ENCODE results near the gene COL18A1. TPM values are rescaled to one million over a fixed set of nuclear protein-coding genes. Genes with fewer than 3 reads are reported as not detected.

Gene COL18A1
- total RNA-seq, 1 donor from 2014 or later = 271 TPM

DNA sequence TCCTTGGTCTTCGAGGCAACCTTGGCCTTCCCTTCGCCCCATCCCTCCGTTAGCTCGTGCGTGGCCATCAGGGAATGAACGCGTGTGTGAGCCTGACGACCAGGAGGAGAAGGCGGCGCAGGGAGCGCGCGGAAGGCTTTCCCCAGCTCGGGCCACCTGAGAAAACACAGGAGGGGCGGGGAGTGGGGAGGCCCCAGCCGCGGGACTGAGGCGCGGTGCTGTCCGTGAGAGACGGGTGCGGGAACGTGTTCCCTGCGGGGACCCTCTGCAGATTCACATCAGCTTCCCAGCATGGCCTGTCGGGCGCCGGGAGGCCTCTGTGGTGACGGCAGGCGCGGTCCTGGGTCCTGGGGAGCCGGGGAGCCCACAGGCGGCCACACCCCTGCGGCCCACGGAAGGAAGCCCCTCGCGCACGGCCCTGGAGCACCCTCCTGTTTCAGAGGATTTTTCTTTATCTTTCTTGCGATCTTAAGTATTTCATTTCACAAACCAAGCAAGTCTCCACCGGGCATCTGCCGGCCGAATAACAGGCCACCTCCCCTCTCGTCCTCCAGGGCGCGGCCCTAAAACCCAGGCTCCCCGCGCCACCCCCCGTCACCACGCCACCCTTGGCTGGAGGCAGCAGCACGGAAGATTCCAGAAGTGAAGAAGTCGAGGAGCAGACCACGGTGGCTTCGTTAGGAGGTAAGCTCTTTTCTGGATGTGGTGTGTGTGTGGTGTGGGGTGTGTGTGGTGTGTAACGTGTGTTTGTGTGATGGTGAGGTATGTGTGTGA, 71.0 kb downstream of the COL18A1 start:
- H3K27ac Mint-ChIP-seq = no peak overlapping the region
- H3K27me3 Mint-ChIP-seq = no peaks in the 10 kb centered on the region
- peaks cover 16% of the 10 kb centered on the region for H3K4me1 Mint-ChIP-seq (ENCODE audit: low read depth)
- H3K36me3 Mint-ChIP-seq (ENCODE audit: insufficient read depth) = peaks cover 20% of the 10 kb centered on the region
- H3K4me3 Mint-ChIP-seq (ENCODE audit: low read depth) = no peak overlapping the region
- TF ChIP-seq, protein P1, sequence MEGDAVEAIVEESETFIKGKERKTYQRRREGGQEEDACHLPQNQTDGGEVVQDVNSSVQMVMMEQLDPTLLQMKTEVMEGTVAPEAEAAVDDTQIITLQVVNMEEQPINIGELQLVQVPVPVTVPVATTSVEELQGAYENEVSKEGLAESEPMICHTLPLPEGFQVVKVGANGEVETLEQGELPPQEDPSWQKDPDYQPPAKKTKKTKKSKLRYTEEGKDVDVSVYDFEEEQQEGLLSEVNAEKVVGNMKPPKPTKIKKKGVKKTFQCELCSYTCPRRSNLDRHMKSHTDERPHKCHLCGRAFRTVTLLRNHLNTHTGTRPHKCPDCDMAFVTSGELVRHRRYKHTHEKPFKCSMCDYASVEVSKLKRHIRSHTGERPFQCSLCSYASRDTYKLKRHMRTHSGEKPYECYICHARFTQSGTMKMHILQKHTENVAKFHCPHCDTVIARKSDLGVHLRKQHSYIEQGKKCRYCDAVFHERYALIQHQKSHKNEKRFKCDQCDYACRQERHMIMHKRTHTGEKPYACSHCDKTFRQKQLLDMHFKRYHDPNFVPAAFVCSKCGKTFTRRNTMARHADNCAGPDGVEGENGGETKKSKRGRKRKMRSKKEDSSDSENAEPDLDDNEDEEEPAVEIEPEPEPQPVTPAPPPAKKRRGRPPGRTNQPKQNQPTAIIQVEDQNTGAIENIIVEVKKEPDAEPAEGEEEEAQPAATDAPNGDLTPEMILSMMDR (IDR thresholded peaks at IDR 0.05; ENCODE audit: unreplicated experiment) = no peak
- no peak for DNase-seq (ENCODE audit: low spot score, unreplicated experiment)
- H3K9me3 Mint-ChIP-seq (ENCODE audit: low read depth) = no peaks in the 10 kb centered on the region

DNA sequence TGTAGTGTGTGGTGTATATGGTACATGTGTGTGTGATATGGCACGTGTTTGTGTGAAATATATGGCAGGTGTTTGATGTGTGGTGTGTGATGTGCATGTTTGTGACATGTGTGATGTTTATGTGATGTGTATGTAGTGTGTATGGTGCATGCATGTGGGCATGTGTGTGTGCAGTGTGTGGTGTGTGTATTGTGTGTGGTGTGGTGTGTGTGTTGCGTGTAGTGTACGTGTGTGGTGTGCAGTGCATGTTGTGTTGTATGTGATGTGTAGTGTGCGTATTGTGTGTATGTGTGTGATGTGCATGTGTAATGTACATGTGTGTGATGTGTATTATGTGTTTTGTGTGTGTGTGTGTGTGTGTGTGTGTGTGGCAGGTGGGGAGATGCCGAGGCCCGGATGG, 71.6 kb downstream of the COL18A1 start:
- H3K36me3 Mint-ChIP-seq (ENCODE audit: insufficient read depth) = peaks cover 18% of the 10 kb centered on the region
- no peaks in the 10 kb centered on the region for H3K9me3 Mint-ChIP-seq (ENCODE audit: low read depth)
- no peak overlapping the region for H3K4me3 Mint-ChIP-seq (ENCODE audit: low read depth)
- H3K27ac Mint-ChIP-seq = no peak overlapping the region
- TF ChIP-seq, protein P1 (IDR thresholded peaks at IDR 0.05; ENCODE audit: unreplicated experiment) = no peak
- H3K27me3 Mint-ChIP-seq = no peaks in the 10 kb centered on the region
- H3K4me1 Mint-ChIP-seq (ENCODE audit: low read depth) = peaks cover 10% of the 10 kb centered on the region
- DNase-seq (ENCODE audit: low spot score, unreplicated experiment) = no peak

DNA sequence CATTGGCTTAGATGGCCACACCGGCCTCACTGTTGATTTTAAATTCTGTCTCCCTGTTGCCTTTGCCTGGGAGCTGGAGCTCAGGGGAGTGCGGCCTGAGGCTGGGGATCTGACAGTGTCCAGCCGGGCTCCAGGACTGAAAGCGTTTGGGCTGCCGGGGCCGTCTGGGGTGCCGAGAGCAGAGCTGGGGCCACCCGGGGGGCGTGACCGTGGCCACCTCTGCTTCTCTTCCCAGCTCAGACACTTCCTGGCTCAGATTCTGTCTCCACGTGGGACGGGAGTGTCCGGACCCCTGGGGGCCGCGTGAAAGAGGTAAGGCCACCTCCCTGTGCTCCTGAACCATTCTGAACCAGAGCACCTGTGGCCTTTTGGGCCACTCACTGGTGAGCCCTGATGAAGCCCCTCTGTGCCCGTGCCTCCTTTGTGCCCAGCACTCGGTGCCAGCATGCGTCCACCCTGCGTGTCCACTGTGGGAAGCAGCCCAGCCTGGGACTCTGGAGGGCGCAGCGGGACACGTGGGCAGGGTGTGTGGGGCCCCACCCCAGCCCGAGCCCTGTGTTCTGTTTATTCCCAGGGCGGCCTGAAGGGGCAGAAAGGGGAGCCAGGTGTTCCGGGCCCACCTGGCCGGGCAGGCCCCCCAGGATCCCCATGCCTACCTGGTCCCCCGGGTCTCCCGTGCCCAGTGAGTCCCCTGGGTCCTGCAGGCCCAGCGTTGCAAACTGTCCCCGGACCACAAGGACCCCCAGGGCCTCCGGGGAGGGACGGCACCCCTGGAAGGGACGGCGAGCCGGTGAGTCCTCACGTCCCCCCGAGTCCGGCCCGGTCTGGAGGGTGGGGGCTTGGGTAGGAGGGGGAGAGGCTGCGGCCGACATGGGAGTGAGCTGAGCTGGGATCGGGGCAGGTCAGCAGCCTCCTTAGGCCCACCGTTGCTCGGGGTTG, 72.5 kb downstream of the COL18A1 start:
- TF ChIP-seq, protein P1 (IDR thresholded peaks at IDR 0.05; ENCODE audit: unreplicated experiment) = no peak
- Mint-ChIP-seq H3K4me3 (ENCODE audit: low read depth) (no peak overlapping the region), H3K36me3 (ENCODE audit: insufficient read depth) (peaks cover 18% of the 10 kb centered on the region), H3K9me3 (ENCODE audit: low read depth) (no peaks in the 10 kb centered on the region), H3K4me1 (ENCODE audit: low read depth) (peaks cover 8% of the 10 kb centered on the region), H3K27me3 (no peaks in the 10 kb centered on the region), H3K27ac (peak overlapping the region; percentile 14)
- no peak for DNase-seq (ENCODE audit: low spot score, unreplicated experiment)

DNA sequence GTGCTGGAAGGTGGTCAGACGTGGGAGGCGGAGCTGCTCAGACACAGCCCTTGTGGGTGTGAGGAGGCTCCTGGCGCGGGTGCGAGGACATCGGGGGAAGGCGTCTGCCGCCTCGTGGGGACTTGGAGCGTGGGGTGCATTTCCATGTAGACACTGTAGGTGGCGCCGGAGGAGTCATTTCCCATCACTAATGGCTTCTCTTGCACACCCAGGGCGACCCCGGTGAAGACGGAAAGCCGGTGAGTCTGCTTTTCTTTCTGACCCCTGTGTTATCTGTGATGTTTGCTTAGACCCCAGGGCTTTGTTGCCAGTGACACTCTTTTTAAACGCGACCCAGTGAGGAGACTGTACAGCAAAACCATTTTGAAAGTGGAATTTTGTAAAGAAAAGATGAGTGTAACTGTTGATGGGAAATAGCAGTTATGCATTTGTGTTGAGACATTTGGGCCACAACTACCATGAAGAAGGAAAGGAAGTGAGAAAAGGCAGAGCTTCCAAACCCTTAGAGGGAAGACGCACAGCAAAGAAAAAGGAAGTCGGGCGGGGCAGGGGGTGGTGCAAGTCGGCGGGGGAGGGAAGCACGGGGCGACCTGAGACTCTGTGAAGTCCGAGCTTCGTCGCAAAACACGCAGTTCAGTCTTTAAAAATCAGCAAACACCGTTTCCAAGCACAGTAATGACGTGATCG, 73.3 kb downstream of the COL18A1 start:
- Mint-ChIP-seq H3K9me3 (ENCODE audit: low read depth) (no peaks in the 10 kb centered on the region), H3K36me3 (ENCODE audit: insufficient read depth) (peaks cover 18% of the 10 kb centered on the region), H3K4me3 (ENCODE audit: low read depth) (no peak overlapping the region), H3K27ac (peak overlapping the region; percentile 14), H3K4me1 (ENCODE audit: low read depth) (peaks cover 6% of the 10 kb centered on the region), H3K27me3 (no peaks in the 10 kb centered on the region)
- TF ChIP-seq, protein P1 (IDR thresholded peaks at IDR 0.05; ENCODE audit: unreplicated experiment) = peak; percentile 90
- peak; percentile 66 for DNase-seq (ENCODE audit: low spot score, unreplicated experiment)

Measured in progenitor cell of endocrine pancreas (in vitro differentiated cells).